Measurements from ENCODE around the gene ADCK2.
A peak's percentile ranks its signal among the peaks of the same experiment; 100 is the strongest.

ADCK2 gene

DNA sequence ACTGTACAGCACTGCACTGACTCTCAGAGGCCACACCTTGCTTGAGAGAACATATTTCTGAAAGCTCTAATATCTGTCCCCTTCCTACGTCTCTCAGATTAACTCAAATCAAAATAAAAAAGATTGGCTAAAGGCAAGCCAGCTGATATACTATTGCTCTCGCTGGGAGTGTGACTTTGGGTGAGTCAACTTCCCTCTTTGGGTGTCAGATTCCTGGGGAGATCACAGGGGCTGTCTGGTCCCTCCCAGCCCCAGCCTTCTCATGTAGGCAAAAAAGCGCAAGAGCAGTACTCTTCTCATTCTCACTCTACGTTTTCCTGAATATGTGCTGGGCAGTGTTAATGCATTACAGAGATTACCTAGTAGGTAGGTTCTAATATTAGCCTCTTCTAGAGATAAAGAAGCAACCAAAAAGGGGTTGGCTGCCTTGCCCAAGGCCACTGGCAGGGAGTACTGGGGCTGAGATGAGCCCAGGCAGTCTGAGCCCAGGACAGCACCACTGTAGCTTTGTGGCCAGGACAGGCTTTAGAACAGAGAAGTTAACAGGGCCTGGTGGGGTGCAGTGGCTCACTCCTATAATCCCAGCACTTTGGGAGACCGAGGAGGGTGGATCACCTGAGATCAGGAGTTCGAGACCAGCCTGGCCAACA is 23.1 kb upstream of the ADCK2 start:
- Histone ChIP-seq H3K4me3 (ENCODE audit: low read length) (no peak overlapping the region), H3K27me3 (replicated peaks; ENCODE audit: control insufficient read depth, insufficient read depth, low read length) (no peaks in the 10 kb centered on the region), H3K9ac (ENCODE audit: low read length) (no peak overlapping the region), H3K36me3 (ENCODE audit: control insufficient read depth, insufficient read depth, low read length, severe bottlenecking) (no peaks in the 10 kb centered on the region), H3K4me1 (ENCODE audit: control insufficient read depth, insufficient read depth, low read length) (peaks cover 10% of the 10 kb centered on the region), H3K9me3 (ENCODE audit: control insufficient read depth, low read length) (no peaks in the 10 kb centered on the region)
- DNase-seq (ENCODE audit: low read depth), result no peak

DNA sequence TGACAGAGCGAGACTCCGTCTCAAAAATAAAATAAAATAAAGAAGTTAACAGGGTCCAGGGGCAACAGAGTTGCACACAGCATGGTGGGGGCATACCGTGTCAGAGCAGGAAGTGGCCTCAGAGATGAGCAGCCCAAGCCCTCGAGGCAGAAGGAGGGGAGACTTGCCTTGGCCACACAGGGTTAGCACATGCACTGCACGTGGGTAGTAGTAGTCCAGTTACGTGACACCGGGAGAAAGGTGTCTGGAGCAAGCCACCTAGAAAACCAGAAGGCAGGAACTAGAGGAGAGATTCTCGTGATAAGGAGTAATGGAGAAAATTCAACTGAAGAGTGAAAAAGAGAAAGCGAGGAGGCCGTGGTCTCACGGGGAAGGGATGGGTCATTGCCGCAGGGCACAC is 22.4 kb upstream of the ADCK2 start:
- H3K4me1 ChIP-seq (ENCODE audit: control insufficient read depth, insufficient read depth, low read length), result peaks cover 10% of the 10 kb centered on the region
- no peaks in the 10 kb centered on the region for H3K9me3 ChIP-seq (ENCODE audit: control insufficient read depth, low read length)
- no peak overlapping the region for H3K9ac ChIP-seq (ENCODE audit: low read length)

GRCh38 chr7:140653319-140654108 is 19.2 kb upstream of the ADCK2 start:
- Histone ChIP-seq H3K4me3 (ENCODE audit: low read length) (no peak overlapping the region), H3K4me1 (ENCODE audit: control insufficient read depth, insufficient read depth, low read length) (peaks cover 21% of the 10 kb centered on the region), H3K9me3 (ENCODE audit: control insufficient read depth, low read length) (no peaks in the 10 kb centered on the region), H3K27me3 (replicated peaks; ENCODE audit: control insufficient read depth, insufficient read depth, low read length) (no peaks in the 10 kb centered on the region), H3K36me3 (ENCODE audit: control insufficient read depth, insufficient read depth, low read length, severe bottlenecking) (no peaks in the 10 kb centered on the region), H3K9ac (ENCODE audit: low read length) (no peak overlapping the region)
- peak; percentile 95 for DNase-seq (ENCODE audit: low read depth)

More for the DNA sequence above, 22.4 kb upstream of the ADCK2 start:
- DNase-seq (ENCODE audit: low read depth), result no peak
- Histone ChIP-seq H3K4me3 (ENCODE audit: low read length) (no peak overlapping the region), H3K27me3 (replicated peaks; ENCODE audit: control insufficient read depth, insufficient read depth, low read length) (no peaks in the 10 kb centered on the region), H3K36me3 (ENCODE audit: control insufficient read depth, insufficient read depth, low read length, severe bottlenecking) (no peaks in the 10 kb centered on the region)

DNA sequence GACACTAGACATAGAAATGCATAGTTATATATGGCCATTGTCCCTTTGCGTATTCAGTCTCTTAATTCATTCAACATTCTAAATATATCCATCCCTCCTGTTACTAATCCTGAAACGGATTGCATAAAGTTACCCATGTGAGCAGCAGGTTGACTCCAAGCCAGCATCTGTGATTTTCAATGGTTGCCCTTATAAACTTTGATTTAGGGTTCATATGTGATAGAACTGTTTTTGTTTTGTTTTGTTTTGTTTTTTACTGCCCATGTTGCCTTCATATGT is 18.7 kb upstream of the ADCK2 start:
- Histone ChIP-seq H3K9ac (ENCODE audit: low read length) (no peak overlapping the region), H3K4me3 (ENCODE audit: low read length) (no peak overlapping the region), H3K9me3 (ENCODE audit: control insufficient read depth, low read length) (no peaks in the 10 kb centered on the region), H3K27me3 (replicated peaks; ENCODE audit: control insufficient read depth, insufficient read depth, low read length) (no peaks in the 10 kb centered on the region), H3K36me3 (ENCODE audit: control insufficient read depth, insufficient read depth, low read length, severe bottlenecking) (no peaks in the 10 kb centered on the region), H3K4me1 (ENCODE audit: control insufficient read depth, insufficient read depth, low read length) (peaks cover 21% of the 10 kb centered on the region)
- DNase-seq (ENCODE audit: low read depth), result no peak

DNA sequence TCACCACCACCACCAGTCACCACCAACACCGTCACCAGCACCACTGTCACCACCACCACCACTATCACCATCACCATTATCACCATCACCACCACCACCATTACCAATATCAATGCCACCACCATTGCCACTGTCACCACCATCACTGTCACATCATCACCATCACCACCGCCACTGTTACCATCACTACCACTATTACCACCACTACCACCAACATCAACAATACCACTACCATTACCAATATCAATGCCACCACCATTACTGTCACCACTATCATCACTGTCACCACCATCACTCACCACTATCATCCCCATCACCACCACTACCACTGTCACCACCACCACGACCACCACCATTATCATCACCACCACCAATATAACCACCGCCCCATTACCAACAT is 18.1 kb upstream of the ADCK2 start:
- DNase-seq (ENCODE audit: low read depth), result no peak
- Histone ChIP-seq H3K9me3 (ENCODE audit: control insufficient read depth, low read length) (no peaks in the 10 kb centered on the region), H3K36me3 (ENCODE audit: control insufficient read depth, insufficient read depth, low read length, severe bottlenecking) (no peaks in the 10 kb centered on the region), H3K9ac (ENCODE audit: low read length) (no peak overlapping the region), H3K4me1 (ENCODE audit: control insufficient read depth, insufficient read depth, low read length) (peaks cover 21% of the 10 kb centered on the region), H3K27me3 (replicated peaks; ENCODE audit: control insufficient read depth, insufficient read depth, low read length) (no peaks in the 10 kb centered on the region), H3K4me3 (ENCODE audit: low read length) (no peak overlapping the region)

GRCh38 chr7:140655511-140656408 is 17.0 kb upstream of the ADCK2 start:
- no peaks in the 10 kb centered on the region for H3K27me3 ChIP-seq (replicated peaks; ENCODE audit: control insufficient read depth, insufficient read depth, low read length)
- H3K9me3 ChIP-seq (ENCODE audit: control insufficient read depth, low read length), result no peaks in the 10 kb centered on the region
- peaks cover 21% of the 10 kb centered on the region for H3K4me1 ChIP-seq (ENCODE audit: control insufficient read depth, insufficient read depth, low read length)
- H3K4me3 ChIP-seq (ENCODE audit: low read length), result peak overlapping the region; percentile 48
- H3K9ac ChIP-seq (ENCODE audit: low read length), result peak overlapping the region; percentile 62
- DNase-seq (ENCODE audit: low read depth), result no peak
- H3K36me3 ChIP-seq (ENCODE audit: control insufficient read depth, insufficient read depth, low read length, severe bottlenecking), result no peaks in the 10 kb centered on the region

DNA sequence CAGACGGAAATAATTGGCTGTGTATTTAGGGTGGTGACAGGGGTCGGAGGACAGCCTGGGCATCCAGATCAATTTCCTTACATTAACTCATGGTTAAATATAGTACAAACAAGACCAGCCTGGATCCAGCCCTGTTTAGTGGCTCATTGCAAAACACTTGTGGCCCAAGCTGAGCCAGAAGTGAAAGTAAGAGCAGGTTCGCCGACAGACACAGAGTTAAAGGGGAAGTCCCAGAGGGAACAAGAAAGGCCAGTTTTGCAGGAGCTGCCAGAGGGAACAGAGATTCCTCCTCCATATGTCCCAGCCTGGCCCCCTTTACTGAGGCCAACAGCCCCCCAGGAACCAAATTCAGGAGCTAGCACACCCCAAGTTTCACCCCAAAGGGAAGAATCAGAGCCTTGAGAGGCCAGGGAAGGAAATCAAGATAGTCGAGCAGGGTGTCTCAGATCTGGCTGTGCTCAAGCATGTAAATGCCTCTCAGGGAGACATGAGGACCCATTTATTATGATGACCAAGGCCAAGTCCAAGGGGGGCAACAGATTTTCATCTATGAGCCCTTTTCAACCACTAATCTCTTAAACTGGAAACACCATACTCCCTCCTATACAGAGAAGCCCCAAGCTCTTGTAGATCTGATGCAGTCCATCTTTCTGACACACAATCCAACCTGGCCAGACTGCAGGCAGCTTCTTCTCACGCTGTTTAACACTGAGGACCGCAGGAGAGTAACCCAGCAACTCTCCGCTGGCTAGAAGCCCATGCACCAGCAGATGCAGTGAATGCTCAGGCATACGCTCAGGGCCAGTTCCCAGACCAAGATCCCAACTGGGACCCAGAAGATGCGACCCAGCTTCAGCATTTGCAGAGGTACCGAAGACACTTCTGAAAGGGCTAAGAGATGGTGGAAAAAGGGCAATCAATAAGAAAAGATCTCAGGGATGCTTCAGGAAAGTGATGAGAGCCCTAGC is 15.9 kb upstream of the ADCK2 start:
- peak overlapping the region; percentile 62 for H3K9ac ChIP-seq (ENCODE audit: low read length)
- no peaks in the 10 kb centered on the region for H3K9me3 ChIP-seq (ENCODE audit: control insufficient read depth, low read length)
- H3K36me3 ChIP-seq (ENCODE audit: control insufficient read depth, insufficient read depth, low read length, severe bottlenecking), result no peaks in the 10 kb centered on the region
- peak overlapping the region; percentile 48 for H3K4me3 ChIP-seq (ENCODE audit: low read length)
- peak; percentile 88 for DNase-seq (ENCODE audit: low read depth)
- H3K4me1 ChIP-seq (ENCODE audit: control insufficient read depth, insufficient read depth, low read length), result peaks cover 21% of the 10 kb centered on the region
- H3K27me3 ChIP-seq (replicated peaks; ENCODE audit: control insufficient read depth, insufficient read depth, low read length), result no peaks in the 10 kb centered on the region

GRCh38 chr7:140657891-140658290 is 14.9 kb upstream of the ADCK2 start:
- DNase-seq (ENCODE audit: low read depth), result no peak

DNA sequence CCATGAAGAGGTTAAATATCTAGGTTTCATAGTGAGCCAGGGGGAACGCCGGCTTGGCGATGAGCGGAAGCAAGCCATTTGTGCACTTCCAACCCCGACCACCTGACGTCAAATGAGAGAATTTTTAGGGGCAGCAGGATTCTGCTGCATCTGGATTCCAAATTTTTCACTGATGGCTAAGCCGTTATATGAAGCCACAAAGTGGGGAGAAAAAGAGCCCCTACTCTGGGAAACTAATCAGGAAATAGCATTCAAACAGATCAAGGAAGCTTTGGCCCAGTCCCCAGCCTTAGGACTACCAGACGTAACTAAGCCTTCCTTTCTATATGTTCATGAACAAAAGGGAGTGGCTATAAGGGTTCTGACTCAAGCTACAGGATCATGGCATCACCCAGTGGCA is 12.9 kb upstream of the ADCK2 start:
- Histone ChIP-seq H3K4me1 (ENCODE audit: control insufficient read depth, insufficient read depth, low read length) (peaks cover 11% of the 10 kb centered on the region), H3K27me3 (replicated peaks; ENCODE audit: control insufficient read depth, insufficient read depth, low read length) (no peaks in the 10 kb centered on the region), H3K9me3 (ENCODE audit: control insufficient read depth, low read length) (no peaks in the 10 kb centered on the region), H3K9ac (ENCODE audit: low read length) (no peak overlapping the region), H3K36me3 (ENCODE audit: control insufficient read depth, insufficient read depth, low read length, severe bottlenecking) (no peaks in the 10 kb centered on the region), H3K4me3 (ENCODE audit: low read length) (no peak overlapping the region)
- DNase-seq (ENCODE audit: low read depth), result no peak

More at GRCh38 chr7:140657891-140658290, 14.9 kb upstream of the ADCK2 start:
- Histone ChIP-seq H3K36me3 (ENCODE audit: control insufficient read depth, insufficient read depth, low read length, severe bottlenecking) (no peaks in the 10 kb centered on the region), H3K4me1 (ENCODE audit: control insufficient read depth, insufficient read depth, low read length) (peaks cover 21% of the 10 kb centered on the region), H3K4me3 (ENCODE audit: low read length) (no peak overlapping the region), H3K9ac (ENCODE audit: low read length) (no peak overlapping the region), H3K9me3 (ENCODE audit: control insufficient read depth, low read length) (no peaks in the 10 kb centered on the region), H3K27me3 (replicated peaks; ENCODE audit: control insufficient read depth, insufficient read depth, low read length) (no peaks in the 10 kb centered on the region)

- no peaks in the 10 kb centered on the region for H3K9me3 ChIP-seq (ENCODE audit: control insufficient read depth, low read length)
- no peaks in the 10 kb centered on the region for H3K36me3 ChIP-seq (ENCODE audit: control insufficient read depth, insufficient read depth, low read length, severe bottlenecking)
- H3K9ac ChIP-seq (ENCODE audit: low read length), result no peak overlapping the region
- DNase-seq (ENCODE audit: low read depth), result peak; percentile 50
- H3K27me3 ChIP-seq (replicated peaks; ENCODE audit: control insufficient read depth, insufficient read depth, low read length), result no peaks in the 10 kb centered on the region
- H3K4me1 ChIP-seq (ENCODE audit: control insufficient read depth, insufficient read depth, low read length), result peaks cover 9% of the 10 kb centered on the region
- no peak overlapping the region for H3K4me3 ChIP-seq (ENCODE audit: low read length)
Measured at GRCh38 chr7:140661124-140661523, 11.6 kb upstream of the ADCK2 start.

Measured in adipocyte (in vitro differentiated cells).